HTERT RPE-1 (cell line): ENCODE results near the gene GATC.
"Not testable (repeated sequence)": the region's sequence is repeated elsewhere in the genome, so short reads cannot be mapped to it uniquely, and the experiment has no call there.

Experiments used
- in situ Hi-C: fragments of 300-500 bp; cut with MboI; formaldehyde crosslinking; loops from 4 replicates; pipeline ENCODE4 v1.14.3; 2020; ENCODE audit warnings: low sequenced_read_pairs

Gene GATC

DNA sequence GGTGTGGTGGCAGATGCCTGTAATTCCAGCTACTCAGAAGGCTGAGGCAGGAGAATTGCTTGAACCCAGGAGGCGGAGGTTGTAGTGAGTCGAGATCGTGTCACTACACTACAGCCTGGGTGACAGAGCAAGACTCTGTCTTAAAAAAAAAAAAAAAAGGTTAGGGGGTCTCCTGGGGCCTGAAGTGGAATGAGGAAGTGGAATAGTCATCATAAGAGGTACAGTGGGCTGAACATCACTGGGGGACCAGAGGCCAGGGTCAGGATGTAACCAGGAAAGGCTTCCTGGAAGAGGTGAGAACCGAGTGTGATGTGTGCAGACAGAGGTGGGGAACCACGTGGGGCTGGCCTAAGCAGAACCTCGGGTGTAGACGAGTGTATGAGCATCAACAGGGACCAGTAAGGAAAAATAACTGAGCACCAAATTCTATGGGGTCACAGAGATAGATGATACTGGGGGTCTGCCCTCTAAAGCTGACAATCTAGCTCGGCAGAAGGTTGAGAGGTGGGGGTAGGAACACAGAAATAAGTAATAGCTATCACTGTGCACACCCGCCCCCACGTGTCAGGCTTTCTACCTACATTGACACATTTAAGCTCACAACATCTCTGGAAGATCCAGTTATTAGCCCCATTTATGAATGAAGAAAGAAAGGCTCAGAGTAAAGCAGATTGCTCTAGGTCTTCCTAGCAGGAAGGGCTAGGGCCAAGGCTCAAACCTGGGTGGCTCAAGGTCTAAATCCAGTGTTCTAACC, 13.3 kb upstream of the GATC start:
- in situ Hi-C loops: no loop called here

- in situ Hi-C loops: no loop called here
These were observed 8.3 kb upstream of the GATC start, which contains the start of gene COX6A1 for GRCh38 chr12:120437735-120438494. Gene COX6A1, plus strand, starts transcription at chr12:120438113. Its CDS starts 14 bp downstream, at chr12:120438127.

DNA sequence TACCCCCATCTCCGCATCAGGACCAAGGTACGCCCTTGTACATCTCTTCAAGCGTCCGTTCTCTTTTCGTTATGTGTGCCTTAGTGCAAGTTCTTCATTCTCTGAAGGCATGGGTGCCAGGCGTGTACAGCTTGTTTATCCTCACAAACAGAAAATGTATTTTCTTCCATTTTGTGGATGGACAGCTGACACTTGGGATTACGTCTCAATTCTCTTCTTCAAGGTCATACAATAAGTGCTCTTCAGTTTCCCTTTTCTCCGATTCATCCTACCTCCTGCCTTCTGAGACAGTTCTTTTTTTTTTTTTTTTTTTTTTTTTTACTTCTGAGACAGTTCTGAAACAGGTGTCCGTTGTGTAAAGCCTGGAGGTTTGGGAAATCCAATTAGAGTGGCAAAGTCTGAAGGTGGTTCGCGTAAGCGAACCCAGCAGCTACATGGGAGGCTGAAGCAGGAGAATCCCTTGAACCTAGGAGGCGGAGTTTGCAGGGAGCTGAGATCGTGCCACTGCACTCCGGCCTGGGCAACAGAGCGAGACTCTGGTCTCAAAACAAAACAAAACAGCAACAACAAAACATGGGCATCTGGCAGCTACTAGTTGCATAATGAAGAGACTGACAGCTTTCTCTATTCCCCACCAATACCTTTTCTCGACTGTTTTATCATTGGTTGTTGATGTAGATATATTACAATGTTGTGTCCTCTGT, 7.6 kb upstream of the GATC start:
- in situ Hi-C loops: no loop called here

GRCh38 chr12:120439646-120440247, 6.5 kb upstream of the GATC start:
- in situ Hi-C loops: no loop called here

- in situ Hi-C loops: no loop called here
These were observed 1.6 kb upstream of the GATC start for GRCh38 chr12:120444676-120445075.

DNA sequence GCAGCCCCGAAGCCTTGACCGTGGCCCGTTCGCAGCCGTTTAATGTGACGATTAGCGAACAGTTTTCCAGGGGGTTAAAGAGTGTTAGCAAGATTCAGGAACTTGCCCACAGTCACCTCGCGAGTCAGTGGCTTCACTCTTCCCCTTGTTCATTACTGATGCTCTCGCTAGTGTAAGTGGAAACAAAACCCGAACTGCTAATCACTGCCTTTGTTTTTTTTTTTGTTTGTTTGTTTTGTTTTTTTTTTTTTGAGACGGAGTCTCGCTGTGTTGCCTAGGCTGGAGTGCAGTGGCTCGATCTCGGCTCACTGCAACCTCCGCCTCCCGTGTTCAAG, 567 bp downstream of the GATC start:
- in situ Hi-C loops: not testable (repeated sequence)

DNA sequence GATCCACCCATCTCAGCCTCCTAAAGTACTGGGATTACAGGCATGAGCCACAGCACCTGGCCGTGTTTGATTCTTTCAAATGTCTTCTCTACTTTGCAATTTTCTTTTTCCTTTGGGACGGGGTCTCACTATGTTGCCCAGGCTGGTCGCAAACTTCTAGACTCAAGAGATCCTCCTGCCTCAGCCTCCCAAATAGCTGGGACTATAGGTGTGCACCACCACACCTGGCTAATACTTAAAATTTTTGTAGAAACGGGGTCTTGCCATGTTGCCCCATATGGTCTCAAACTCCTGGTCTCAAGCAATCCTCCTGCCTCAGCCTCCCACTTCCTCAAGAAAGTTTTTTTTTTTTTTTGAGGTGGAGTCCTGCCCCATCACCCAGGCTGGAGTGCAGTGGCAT, 1.7 kb downstream of the GATC start:
- in situ Hi-C loops: no loop called here

GRCh38 chr12:120452524-120452923, 6.3 kb downstream of the GATC start:
- in situ Hi-C loops: not testable (repeated sequence)

DNA sequence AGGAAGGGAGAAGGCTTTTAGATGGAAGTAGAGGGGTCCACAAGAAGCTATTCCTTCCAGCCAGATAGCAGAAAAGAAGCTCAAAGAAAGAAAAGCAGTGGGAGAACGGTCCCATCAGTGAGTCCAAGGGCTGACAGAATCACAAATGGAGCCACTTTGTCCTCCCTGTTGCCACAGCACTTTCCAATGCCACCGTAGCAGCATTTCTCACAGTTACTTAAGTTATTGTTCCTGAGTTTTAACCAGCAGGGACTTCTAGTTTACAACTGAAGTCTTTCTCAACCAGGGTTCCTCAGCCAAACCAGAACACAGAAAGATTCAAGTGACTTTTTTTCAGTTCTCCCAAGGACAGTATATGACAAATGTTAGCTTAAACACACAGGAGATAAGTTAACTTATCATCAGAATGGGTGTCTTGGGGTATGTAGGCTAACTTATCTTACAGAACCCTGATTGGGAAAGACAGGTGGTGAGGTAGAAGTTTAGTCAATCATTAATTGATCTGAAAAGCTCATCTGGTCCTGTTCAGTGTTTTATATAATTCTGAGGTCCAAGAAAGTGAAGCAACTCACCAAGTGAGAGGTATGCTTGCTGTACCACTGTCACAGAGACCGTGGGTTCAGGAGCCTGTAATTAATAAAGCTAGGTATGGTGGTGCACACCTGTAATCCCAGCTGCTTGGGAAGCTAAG, 7.0 kb downstream of the GATC start:
- in situ Hi-C loops: no loop called here

DNA sequence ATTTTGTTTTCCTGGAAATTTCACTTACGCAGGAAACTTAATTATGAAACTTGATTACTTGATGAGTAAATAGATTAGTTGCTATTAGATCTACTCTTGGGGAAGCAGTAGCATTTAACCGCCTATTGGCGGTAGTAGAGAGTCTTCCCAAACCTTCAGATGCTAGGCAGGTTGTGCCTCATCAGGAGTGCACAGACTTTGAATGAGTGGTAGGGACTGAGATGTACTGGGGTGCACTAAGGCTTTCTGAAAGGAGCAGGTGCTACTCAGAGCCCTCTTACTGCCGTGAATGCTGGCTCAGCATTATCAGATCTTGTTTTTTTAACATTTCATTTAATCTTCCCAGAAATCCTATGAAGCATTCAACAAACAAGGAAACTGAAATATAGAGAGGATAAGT, 7.7 kb downstream of the GATC start:
- in situ Hi-C loops: no loop called here

DNA sequence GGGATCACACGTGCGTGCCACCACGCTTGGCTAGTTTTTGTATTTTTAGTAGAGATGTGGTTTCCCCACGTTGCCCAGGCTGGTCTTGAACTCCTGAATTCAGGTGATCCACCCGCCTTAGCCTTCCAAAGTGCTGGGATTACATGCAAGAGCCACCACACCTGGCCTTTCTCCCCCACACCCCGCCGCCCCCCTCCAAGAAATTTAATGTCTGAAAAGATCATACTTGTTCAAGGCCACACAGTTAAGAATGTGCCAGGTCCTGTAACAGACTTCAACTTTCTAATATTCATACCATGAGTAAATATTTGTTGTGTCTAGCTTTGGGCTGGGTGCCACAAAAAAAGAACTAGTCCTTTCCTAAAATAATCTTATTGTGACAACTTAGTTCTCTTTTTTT, 9.1 kb downstream of the GATC start:
- in situ Hi-C loops: no loop called here

DNA sequence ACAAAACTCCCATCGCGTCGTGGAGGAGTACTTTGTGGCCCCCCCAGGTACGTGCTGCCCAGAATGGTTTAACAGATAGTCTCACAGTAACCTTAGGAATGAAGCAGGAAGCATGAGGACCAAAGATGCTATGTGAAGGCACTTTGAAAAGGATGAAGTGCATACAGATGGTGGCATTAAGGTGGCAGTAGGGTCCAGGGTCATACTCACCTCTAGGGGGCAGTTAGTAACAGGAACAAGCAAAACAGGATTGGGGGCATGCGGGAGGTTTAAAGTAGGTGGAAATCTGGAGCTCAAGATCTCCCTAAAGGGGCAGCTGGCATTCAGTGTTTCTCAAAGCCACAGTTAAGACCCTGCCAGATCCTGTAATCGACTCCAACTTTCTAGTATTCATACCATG, 10.9 kb downstream of the GATC start:
- in situ Hi-C loops: no loop called here

GRCh38 chr12:120460157-120460556, 13.9 kb downstream of the GATC start:
- in situ Hi-C loops: no loop called here

- in situ Hi-C loops: no loop called here
These were observed 15.9 kb downstream of the GATC start for GRCh38 chr12:120462099-120462640.

DNA sequence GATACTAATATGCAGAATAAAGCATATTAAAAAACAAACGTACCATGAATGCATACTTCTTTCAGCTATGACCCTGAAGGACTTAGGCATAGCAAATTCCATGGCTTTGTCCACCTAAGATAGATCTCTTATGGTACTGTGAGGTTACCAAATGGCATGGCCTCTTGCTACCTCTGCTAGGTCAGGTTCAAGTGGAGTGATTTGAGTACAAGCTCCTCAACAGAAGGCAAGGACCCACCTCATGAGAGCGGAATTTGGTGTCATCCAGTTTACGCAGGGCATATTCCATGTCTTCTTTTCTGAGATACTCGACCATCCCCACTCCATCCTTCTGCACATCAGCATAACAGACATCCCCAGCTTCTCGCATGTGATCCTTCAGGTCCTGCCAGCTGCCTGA, 17.5 kb downstream of the GATC start:
- in situ Hi-C loops: no loop called here

- in situ Hi-C loops: no loop called here
These were observed 19.5 kb downstream of the GATC start for GRCh38 chr12:120465756-120466155.

- in situ Hi-C loops: no loop called here
These were observed 20.5 kb downstream of the GATC start for GRCh38 chr12:120466560-120467315.

DNA sequence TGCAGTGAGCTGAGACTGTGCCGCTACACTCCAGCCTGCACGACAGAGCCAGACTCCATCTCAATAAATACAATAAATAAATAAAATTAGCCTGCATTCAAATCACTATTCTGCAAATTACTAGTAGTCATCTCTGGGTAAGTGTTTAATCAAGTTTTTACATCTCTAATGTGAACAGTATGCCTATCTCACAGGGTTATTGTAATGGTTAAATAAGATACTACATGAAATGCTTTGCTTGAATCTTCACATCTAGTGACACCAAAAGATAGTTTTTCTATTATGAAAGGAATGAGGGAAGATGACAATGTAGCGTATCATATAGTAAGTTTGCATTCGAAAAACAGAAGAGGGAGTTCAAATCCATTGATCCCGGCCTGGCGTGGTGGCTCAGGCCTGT, 21.2 kb downstream of the GATC start:
- in situ Hi-C loops: no loop called here

DNA sequence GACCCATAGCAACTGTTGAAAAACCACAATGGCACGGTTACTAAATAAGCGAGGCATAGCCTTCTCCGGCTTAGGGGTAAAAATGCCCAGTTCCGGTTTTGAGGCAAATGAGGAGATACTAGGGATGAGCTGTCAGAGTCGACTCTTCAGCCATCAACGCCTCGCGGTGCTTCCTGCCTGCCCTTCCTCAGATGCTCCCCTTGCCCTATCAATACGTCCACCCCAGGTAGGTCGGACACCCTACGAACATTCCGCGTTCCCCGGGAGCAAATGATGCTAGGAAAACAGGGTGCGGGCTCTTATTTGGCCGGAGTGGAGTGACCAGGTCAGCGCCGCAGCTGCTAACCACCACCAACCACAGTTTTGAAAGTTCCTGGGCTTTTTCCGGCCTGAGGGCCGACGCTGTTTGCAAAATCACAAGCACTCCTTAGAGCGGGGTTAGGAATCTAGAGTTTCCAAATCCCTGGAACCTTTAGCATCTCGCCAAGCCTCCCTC, 22.1 kb downstream of the GATC start:
- in situ Hi-C loops: no loop called here
